ENCODE measurements around the gene XPO4. TPM values are rescaled to one million over a fixed set of nuclear protein-coding genes. Genes with fewer than 3 reads are reported as not detected.
A peak's percentile ranks its signal among the peaks of the same experiment; 100 is the strongest.
"Not testable (repeated sequence)": the region's sequence is repeated elsewhere in the genome, so short reads cannot be mapped to it uniquely, and the experiment has no call there.

XPO4 gene
- total RNA-seq: 10 to 100 TPM; 24.3 to 35.8 TPM

DNA sequence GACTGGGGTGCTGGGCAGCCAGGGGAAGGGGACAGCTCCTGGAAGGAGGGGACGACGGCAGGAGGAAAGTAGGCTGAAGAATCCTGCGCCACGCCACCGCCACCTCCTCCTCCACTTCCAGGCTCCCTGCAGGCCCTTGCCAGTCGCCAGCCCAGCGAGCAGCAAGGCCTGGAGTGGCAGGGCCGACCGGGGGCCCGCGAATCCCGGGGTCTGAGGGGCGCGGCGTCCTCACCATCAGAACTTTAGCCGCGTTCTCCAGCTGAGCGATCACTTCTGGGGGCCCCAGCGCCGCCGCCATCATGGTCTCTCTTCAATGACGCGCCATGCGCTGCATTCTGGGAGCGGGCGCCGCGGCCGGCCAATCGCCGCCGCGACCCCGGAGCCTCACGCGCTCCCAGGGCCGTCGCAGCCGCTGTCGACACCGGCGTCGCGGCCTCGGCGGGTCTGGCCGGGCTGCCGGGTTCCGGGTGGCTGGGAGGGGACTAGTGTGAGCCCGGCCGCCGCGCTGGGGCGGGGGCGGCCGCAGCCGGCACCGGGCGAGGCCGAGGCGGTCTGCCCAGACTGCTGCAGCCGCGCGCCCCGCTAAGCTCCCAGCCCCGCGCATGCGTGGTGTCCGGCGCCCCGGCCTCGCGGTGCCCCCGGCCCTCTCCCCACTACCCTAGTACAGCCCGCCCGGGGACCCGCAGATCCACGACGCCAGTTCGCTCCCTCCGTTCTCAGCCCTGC, at the start of gene XPO4:
Gene XPO4, minus strand, starts transcription at position 309 of the 726 bp plus-strand sequence. Its CDS starts 8 bp downstream, at position 301.
- Mint-ChIP-seq H3K27ac (peak within 1 kb of the TSS; percentile 98), H3K4me1 (peaks cover 24% of the 10 kb centered on the region), H3K27me3 (no peaks in the 10 kb centered on the region), H3K9me3 (no peaks in the 10 kb centered on the region), H3K36me3 (ENCODE audit: low read depth) (peaks cover 31% of the 10 kb centered on the region), H3K4me3 (peak within 1 kb of the TSS; percentile 98)
- peak; percentile 94 for ATAC-seq (replicated peaks)

DNA sequence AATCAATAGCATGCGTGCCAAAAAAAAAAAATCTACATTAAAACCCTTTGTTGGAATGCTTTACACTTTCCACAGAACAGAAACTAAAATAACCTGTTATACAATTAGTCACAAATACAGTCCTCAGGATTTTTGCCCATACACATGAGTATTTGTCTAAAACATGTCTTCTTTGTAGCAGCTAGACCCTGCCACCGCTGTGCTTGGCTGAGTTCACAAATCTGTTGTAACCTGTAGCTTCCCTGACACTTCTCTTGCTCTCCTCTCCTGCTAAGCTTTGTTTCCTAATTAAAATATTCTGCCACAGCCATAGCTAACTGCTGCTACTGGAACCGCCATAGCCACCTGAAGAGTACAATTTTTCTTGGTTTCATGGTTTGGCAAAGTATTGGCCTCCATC, 45.5 kb upstream of the XPO4 start:
- peaks cover 50% of the 10 kb centered on the region for H3K27me3 Mint-ChIP-seq
- H3K9me3 Mint-ChIP-seq; H3K27ac Mint-ChIP-seq; H3K4me3 Mint-ChIP-seq; H3K4me1 Mint-ChIP-seq; H3K36me3 Mint-ChIP-seq (ENCODE audit: low read depth); ATAC-seq (replicated peaks): not testable (repeated sequence)

DNA sequence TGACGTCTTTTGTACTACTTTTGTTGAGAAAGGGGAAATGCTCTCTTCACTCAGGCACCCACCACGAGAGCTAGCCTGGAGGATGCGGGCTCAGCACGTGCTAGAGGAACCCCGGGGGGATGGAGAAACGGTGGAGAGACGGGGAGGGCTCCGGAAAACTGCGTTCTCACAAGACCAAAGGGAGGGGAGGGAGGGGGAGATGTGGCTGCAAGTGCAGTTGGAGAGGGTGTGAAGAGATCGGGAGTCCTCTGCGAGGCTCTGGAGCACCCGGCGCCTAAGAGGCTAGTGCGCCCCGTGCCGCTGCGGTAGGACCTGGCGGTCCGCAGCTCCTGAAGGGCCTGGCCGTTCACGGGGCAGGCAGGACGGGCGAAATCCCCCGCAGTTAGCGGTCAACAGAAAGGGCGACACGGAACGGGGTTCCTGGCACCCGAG, 43.4 kb upstream of the XPO4 start:
- H3K36me3 Mint-ChIP-seq (ENCODE audit: low read depth): no peaks in the 10 kb centered on the region

DNA sequence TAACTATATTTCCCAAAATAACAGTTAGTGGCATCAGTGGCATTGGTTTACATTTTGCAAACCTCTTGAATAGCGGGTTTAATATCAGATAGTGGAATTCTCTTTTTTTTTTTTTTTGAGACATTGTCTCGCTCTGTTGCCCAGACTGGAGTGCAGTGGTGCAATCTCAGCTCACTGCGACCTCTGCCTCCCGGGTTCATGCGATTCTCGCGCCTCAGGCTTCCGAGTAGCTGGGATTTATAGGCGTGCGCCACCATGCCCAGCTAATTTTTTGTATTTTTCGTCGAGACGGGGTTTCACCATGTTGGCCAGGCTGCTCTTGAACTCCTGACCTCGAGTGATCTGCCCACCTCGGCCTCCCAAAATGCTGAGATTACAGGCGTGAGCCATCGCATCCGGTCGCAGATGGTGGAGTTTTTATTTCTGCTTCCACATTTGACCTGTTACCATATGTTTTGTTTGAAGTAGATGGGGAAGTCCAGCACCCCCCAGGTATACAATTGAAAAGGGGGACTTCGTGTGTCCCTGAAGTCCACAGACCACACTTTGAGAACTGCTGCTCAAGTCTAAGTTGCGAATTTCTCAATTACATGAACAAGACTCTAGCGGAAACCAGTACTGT, 40.5 kb upstream of the XPO4 start:
- Mint-ChIP-seq H3K4me3 (no peak overlapping the region), H3K4me1 (peaks cover 4% of the 10 kb centered on the region), H3K9me3 (no peaks in the 10 kb centered on the region), H3K36me3 (ENCODE audit: low read depth) (no peaks in the 10 kb centered on the region), H3K27ac (no peak overlapping the region), H3K27me3 (peaks cover 44% of the 10 kb centered on the region)
- ATAC-seq (replicated peaks): no peak

More for the DNA sequence above, 43.4 kb upstream of the XPO4 start:
- Mint-ChIP-seq H3K27me3 (peaks cover 46% of the 10 kb centered on the region), H3K27ac (no peak overlapping the region), H3K4me3 (peak overlapping the region; percentile 41), H3K9me3 (no peaks in the 10 kb centered on the region), H3K4me1 (peaks cover 4% of the 10 kb centered on the region)
- no peak for ATAC-seq (replicated peaks)

DNA sequence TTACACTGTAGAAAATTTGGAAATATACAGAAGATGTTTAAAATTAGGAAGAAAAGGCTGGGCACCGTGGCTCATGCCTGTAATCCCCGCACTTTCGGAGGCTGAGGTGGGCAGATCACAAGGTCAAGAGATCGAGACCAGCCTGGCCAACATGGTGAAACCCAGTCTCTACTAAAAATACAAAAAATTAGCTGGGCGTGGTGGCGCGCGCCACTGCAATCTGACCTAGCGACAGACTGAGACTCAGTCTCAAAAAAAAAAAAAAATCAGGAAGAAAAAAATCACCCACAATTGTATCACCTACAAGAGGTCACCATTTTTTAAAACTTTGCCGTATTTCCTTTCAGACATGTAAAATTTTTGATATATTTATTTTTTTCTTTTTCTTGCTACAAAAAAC, 38.0 kb upstream of the XPO4 start:
- not testable (repeated sequence) for ATAC-seq (replicated peaks); H3K27ac Mint-ChIP-seq; H3K4me1 Mint-ChIP-seq; H3K9me3 Mint-ChIP-seq; H3K36me3 Mint-ChIP-seq (ENCODE audit: low read depth); H3K4me3 Mint-ChIP-seq
- H3K27me3 Mint-ChIP-seq: peaks cover 30% of the 10 kb centered on the region

DNA sequence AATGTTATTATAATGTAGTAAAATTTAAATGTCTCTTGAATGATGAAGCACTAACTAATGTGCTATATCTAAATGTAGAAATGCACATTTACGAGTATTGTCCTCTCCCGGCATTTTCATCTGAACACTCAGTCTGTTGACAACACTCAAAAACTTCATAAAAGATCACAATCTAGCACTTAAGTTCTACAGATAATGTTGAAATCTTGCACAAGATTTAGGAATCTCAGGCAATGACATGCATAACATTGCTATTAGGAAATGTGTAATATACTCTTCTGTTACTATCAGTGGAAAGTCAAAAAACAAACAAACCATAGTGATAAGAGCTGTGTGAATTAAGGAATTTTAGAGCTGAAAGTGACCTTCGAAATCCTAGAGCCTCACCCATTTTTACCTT, 37.5 kb upstream of the XPO4 start:
- Mint-ChIP-seq H3K27me3 (peaks cover 27% of the 10 kb centered on the region), H3K4me1 (peaks cover 4% of the 10 kb centered on the region), H3K4me3 (no peak overlapping the region), H3K36me3 (ENCODE audit: low read depth) (no peaks in the 10 kb centered on the region), H3K27ac (no peak overlapping the region), H3K9me3 (no peaks in the 10 kb centered on the region)
- ATAC-seq (replicated peaks): no peak

DNA sequence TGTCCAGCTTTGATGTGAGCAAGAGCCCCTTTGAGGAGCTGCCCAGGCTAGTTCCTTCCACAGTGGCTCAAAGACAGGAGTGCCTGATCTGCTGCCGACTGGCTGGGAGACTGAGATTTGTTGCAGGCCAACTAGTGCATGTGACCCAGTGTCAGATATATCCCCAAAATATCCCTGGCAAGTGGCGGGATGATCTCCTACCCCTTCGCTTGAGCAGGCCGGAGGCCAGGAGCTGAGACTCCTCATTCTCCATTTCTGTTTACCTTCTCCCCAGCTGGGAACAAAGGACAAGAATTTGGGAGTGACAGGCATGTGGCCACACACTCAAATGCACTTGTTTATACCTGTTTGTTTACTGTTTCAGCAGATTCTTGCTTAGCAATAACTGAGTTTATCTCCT, 37.1 kb upstream of the XPO4 start:
- peaks cover 27% of the 10 kb centered on the region for H3K27me3 Mint-ChIP-seq
- H3K9me3 Mint-ChIP-seq: no peaks in the 10 kb centered on the region
- peaks cover 4% of the 10 kb centered on the region for H3K4me1 Mint-ChIP-seq
- ATAC-seq (replicated peaks): no peak
- H3K36me3 Mint-ChIP-seq (ENCODE audit: low read depth): no peaks in the 10 kb centered on the region
- H3K4me3 Mint-ChIP-seq: no peak overlapping the region
- H3K27ac Mint-ChIP-seq: no peak overlapping the region

DNA sequence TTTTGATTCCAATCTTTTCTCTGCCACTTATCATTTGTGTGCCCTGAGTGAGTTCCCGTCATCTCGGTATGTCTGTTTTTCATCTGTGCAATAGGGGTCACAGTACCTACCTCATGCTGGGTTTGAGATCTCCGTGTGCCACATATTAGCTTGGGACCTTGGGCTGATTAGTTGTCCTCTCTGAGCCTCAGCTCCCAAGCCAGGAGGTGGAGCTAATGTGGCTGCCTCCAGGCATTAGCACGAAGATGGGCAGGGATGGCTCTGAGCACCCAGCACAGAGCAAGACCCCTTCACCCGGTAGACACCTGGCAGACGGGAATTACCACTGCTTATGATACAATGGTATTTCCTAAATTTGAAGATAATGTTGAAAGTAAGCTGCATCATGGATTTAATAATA, 35.8 kb upstream of the XPO4 start:
- H3K36me3 Mint-ChIP-seq (ENCODE audit: low read depth): no peaks in the 10 kb centered on the region
- ATAC-seq (replicated peaks): no peak
- no peak overlapping the region for H3K27ac Mint-ChIP-seq
- H3K4me1 Mint-ChIP-seq: no peaks in the 10 kb centered on the region
- H3K9me3 Mint-ChIP-seq: no peaks in the 10 kb centered on the region
- H3K4me3 Mint-ChIP-seq: no peak overlapping the region
- H3K27me3 Mint-ChIP-seq: peaks cover 22% of the 10 kb centered on the region

DNA sequence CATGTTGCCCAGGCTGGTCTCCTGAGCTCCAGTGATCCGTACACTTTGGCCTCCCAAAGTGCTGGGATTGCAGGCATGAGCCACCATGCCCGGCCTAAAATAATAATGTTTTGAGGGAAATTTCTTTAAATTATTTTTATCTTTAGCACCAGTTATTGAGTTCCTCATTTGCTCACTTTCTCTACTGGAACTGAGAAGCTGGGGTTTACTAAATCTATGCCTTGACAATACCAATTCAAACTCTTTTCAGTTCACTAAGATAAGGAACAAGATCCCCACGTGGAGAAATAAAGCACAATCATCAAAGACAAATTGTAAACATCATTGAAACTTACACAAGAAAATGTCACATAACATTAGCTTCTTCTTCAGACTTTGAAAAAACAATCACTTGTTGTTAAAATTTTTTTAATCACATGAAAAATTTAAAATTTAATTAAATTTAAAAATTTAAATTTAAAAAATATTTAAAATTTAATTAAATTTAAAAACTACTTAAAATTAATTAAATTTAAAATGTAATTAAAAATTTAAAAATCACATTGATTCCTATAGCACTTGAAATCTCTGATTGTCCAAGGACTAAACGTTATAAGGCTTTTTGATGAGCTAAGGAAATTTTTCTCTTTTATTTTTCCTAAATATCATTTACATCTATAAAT, 25.2 kb upstream of the XPO4 start:
- Mint-ChIP-seq H3K36me3 (ENCODE audit: low read depth) (no peaks in the 10 kb centered on the region), H3K9me3 (no peaks in the 10 kb centered on the region), H3K4me1 (no peaks in the 10 kb centered on the region), H3K27ac (no peak overlapping the region), H3K27me3 (no peaks in the 10 kb centered on the region), H3K4me3 (no peak overlapping the region)
- ATAC-seq (replicated peaks): no peak

DNA sequence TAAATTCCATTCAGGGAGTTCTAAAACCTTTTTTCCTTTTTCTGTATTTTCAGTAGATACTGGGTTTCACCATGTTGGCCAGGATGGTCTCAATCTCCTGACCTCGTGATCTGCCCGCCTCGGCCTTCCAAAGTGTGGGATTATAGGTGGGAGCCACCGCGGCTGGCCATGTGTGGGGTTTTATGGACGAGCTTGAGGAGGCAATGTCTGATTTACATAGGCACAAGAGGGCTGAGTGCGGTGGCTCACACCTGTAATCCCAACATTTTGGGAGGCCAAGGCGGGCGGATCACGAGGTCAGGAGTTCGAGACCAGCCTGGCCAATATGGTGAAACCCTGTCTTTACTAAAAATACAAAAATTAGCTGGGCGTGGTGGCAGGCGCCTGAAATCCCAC, 22.8 kb upstream of the XPO4 start:
- not testable (repeated sequence) for H3K27me3 Mint-ChIP-seq; H3K9me3 Mint-ChIP-seq; ATAC-seq (replicated peaks); H3K4me1 Mint-ChIP-seq; H3K36me3 Mint-ChIP-seq (ENCODE audit: low read depth); H3K27ac Mint-ChIP-seq; H3K4me3 Mint-ChIP-seq

DNA sequence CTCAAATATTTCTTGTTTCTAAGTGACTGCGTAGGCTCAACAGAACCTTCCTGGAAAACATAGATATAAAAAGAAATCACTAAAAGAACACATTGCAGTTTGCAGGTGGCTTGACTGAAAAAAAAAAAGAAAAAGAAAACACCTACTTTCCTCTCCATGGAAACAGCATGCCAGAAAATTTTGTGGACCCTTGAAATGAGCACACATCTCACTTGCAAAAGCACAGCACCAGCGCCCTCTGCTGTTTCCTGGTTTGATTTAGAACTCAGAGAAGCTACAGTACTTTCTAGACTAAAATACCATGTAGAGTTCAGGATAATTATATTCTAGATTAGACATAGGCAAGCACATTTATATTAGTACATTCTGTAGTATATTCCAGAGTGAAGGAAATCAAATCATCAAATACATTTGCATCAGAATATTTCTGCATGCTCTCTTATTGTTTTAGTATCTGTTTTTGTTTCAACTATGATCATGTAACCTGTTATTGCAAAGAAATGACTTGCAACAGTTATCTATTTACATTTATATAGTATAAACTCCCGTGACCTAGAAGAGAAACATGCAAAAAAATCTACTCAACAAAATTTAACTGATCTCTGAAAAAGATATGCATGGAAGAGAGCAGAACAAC, 22.3 kb upstream of the XPO4 start:
- no peaks in the 10 kb centered on the region for H3K27me3 Mint-ChIP-seq
- no peak overlapping the region for H3K4me3 Mint-ChIP-seq
- H3K36me3 Mint-ChIP-seq (ENCODE audit: low read depth): no peaks in the 10 kb centered on the region
- peak; percentile 32 for ATAC-seq (replicated peaks)
- no peaks in the 10 kb centered on the region for H3K9me3 Mint-ChIP-seq
- no peak overlapping the region for H3K27ac Mint-ChIP-seq
- no peaks in the 10 kb centered on the region for H3K4me1 Mint-ChIP-seq

DNA sequence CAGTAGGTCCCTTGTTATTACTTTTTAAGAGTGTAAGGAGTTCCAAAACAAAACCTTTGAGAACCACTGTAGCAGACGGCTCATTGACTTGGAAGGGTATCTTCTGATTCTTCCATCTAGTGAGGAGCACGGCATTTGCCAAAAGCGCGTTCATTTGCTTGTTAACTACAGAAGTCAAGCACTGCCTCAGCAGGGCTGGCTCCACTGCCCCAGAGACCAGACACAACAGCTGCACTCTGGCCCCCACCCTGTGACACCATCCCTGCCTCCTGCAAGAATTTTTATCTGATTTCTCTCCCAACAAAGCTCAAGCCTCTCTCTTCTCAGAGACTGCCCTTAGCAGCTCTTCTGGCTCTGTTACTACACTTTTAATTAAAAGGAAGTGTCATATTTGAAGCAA, 20.7 kb upstream of the XPO4 start:
- Mint-ChIP-seq H3K4me3 (no peak overlapping the region), H3K36me3 (ENCODE audit: low read depth) (no peaks in the 10 kb centered on the region), H3K9me3 (no peaks in the 10 kb centered on the region), H3K27ac (no peak overlapping the region), H3K4me1 (no peaks in the 10 kb centered on the region), H3K27me3 (no peaks in the 10 kb centered on the region)
- ATAC-seq (replicated peaks): no peak

DNA sequence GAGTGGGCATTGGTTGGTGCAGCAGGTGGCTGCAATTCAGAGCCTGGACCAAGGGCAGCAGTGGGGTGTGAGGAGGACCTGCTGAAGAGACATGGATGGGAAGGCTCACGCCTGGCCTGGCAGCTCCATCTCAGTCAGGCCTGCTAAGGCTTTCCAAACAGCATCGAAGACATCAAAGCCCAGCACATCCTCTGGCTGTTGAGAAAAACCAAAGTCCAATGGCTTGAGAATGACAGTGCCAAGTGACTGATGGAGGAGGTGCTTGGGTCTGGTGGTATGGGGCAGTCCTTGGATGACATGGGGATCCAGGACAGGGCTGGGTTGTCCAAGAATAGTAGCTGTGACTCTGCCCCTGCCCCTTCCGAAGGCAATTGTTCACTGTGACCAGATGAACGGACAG, 19.0 kb upstream of the XPO4 start:
- Mint-ChIP-seq H3K27me3 (no peaks in the 10 kb centered on the region), H3K4me3 (no peak overlapping the region), H3K36me3 (ENCODE audit: low read depth) (no peaks in the 10 kb centered on the region), H3K9me3 (no peaks in the 10 kb centered on the region), H3K27ac (no peak overlapping the region), H3K4me1 (no peaks in the 10 kb centered on the region)
- ATAC-seq (replicated peaks): no peak

DNA sequence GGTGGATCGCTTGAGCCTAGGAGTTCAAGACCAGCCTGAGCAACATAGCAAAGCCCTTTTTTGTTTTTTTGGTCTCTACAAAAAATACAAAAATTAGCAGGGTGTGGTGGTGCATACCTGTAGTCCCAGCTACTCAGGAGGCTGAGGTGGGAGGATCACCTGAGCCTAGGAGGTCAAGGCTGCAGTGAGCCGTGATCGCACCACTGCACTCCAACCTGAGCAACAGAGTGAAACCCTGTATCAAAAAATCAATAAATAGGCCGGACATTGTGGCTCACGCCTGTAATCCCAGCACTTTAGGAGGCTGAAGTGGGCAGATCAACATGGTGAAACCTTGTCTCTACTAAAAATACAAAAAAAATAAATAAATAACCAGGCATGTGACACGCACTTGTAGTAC, 13.1 kb upstream of the XPO4 start:
- H3K4me3 Mint-ChIP-seq: not testable (repeated sequence)

DNA sequence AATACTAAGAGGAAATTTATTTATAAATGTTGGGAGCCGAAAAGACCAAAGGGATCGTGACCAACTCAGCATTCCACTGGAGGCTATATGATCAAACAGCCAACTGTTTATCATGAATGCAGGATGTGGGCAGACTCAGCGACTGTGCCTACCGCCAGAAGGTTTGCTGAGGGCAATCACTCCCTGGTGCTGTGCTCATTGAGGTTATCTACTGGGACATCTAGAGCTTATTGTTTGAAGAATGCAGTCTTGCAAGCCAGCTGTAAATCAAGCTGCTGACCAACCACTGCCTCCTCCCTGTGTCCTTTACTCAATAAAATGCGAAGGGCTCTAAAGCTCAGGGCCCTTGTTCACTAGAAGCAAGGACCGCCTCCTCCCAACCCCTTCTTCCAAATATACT, 8.5 kb upstream of the XPO4 start:
- peaks cover 8% of the 10 kb centered on the region for H3K27me3 Mint-ChIP-seq
- no peaks in the 10 kb centered on the region for H3K36me3 Mint-ChIP-seq (ENCODE audit: low read depth)
- H3K27ac Mint-ChIP-seq: no peak overlapping the region
- peaks cover 3% of the 10 kb centered on the region for H3K4me1 Mint-ChIP-seq
- no peak overlapping the region for H3K4me3 Mint-ChIP-seq
- ATAC-seq (replicated peaks): no peak
- H3K9me3 Mint-ChIP-seq: no peaks in the 10 kb centered on the region

More for the DNA sequence above, 13.1 kb upstream of the XPO4 start:
- not testable (repeated sequence) for H3K36me3 Mint-ChIP-seq (ENCODE audit: low read depth); ATAC-seq (replicated peaks); H3K9me3 Mint-ChIP-seq; H3K4me1 Mint-ChIP-seq; H3K27ac Mint-ChIP-seq; H3K27me3 Mint-ChIP-seq
